ACC112 (cell line): ENCODE measurements around the gene NEB.

Experiments
- H2AFZ ChIP-seq: fragments of 200-600 bp; sonication (generic); one replicate; pipeline ENCODE4 v1.6.0; 2017; ENCODE audit warnings: antibody characterized with exemption, low read length; ENCODE audit not compliant: unreplicated experiment
- H3K27ac ChIP-seq: fragments of 200-600 bp; sonication (generic); 2 replicates; pipeline ENCODE4 v1.5.1; 2014; ENCODE audit warnings: low read depth, mild to moderate bottlenecking, antibody characterized with exemption, low read length, moderate library complexity
- H3K27me3 ChIP-seq: fragments of 200-600 bp; sonication (generic); 2 replicates; pipeline ENCODE4 v1.6.1; 2014; ENCODE audit warnings: mild to moderate bottlenecking, antibody characterized with exemption, low read length, moderate library complexity, mixed read lengths; ENCODE audit not compliant: insufficient read depth
- H3K36me3 ChIP-seq: fragments of 200-600 bp; sonication (generic); 2 replicates; pipeline ENCODE4 v1.6.1; 2016; ENCODE audit warnings: mild to moderate bottlenecking, antibody characterized with exemption, low read length, moderate library complexity, mixed read lengths; ENCODE audit not compliant: insufficient read depth
- H3K4me1 ChIP-seq: fragments of 200-600 bp; sonication (generic); one replicate; pipeline ENCODE4 v1.6.1; 2016; ENCODE audit warnings: low read length, mixed read lengths; ENCODE audit not compliant: insufficient read depth, unreplicated experiment, control insufficient read depth
- H3K4me3 ChIP-seq: fragments of 200-600 bp; sonication (generic); 2 replicates; pipeline ENCODE4 v1.5.1; 2014; ENCODE audit warnings: mild to moderate bottlenecking, low read depth, low read length
- H3K79me2 ChIP-seq: fragments of 200-600 bp; sonication (generic); one replicate; pipeline ENCODE4 v1.6.0; 2016; ENCODE audit warnings: low read length; ENCODE audit not compliant: control insufficient read depth, unreplicated experiment, insufficient read depth

The NEB gene

DNA sequence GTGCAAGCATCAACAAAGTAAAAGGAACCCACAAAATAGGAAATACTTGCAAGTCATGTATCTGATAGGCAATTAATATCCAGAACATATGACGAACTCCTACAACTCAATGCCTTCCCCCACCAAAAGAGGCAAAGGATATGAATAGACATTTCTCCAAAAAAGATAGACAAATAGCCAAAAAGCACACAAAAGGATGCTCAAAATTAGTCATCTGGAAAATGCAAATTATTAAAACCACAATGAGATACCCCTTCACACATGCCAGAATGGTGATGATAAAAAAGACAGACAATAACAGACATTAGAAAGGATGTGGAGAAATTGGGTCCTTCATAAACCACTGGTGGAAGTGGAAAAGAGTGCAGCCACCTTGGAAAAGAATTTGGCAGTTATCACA lies 248.2 kb downstream of the NEB start:
- no peaks in the 10 kb centered on the region for H3K27me3 ChIP-seq
- H3K79me2 ChIP-seq: no peaks in the 10 kb centered on the region
- H3K27ac ChIP-seq: no peak overlapping the region
- H3K4me3 ChIP-seq: no peak overlapping the region
- H2AFZ ChIP-seq: no peak overlapping the region
- no peaks in the 10 kb centered on the region for H3K4me1 ChIP-seq
- H3K36me3 ChIP-seq: no peaks in the 10 kb centered on the region; the same call in 1 of the 2 replicates

DNA sequence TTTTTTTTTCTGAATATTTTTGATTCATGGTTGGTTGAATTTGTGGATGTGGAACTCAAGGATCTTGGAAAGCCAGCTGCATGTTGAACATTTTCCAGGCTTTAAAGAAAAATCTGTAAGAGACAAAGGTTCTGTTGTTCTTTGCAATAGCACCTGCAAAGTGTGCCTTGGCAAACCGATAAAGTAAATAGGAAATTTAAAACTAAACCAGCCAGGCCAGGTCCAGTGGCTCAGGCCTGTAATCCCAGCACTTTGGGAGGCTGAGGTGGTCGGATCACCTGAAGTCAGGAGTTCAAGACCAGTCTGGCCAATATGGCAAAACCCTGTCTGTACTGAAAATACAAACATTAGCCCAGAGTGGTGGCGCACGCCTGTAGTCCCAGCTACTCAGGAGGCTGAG lies 250.2 kb downstream of the NEB start:
- H3K4me1 ChIP-seq: no peaks in the 10 kb centered on the region
- H3K27me3 ChIP-seq: no peaks in the 10 kb centered on the region
- no peak overlapping the region for H2AFZ ChIP-seq
- H3K36me3 ChIP-seq: peaks cover 6% of the 10 kb centered on the region; the same call in 1 of the 2 replicates
- H3K27ac ChIP-seq: no peak overlapping the region
- H3K79me2 ChIP-seq: no peaks in the 10 kb centered on the region
- H3K4me3 ChIP-seq: no peak overlapping the region

DNA sequence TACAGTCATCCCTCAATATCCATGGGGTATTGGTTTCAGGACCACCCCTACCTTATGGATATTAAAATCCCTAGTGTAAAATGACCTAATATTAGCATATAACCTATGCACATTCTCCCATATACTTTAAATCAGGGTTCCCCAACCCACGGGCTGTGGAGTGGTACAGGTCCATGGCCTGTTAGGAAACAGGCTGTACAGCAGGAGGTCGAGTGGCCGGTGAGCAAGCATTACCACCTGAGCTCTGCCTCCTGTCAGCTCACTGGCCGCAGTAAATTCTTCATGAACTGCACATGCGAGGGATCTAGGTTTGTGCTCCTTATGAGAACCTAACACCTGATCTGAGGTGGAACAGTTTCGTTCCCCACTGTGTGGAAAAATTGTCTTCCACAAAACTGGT lies 250.7 kb downstream of the NEB start:
- H3K36me3 ChIP-seq: peaks cover 6% of the 10 kb centered on the region; the same call in 1 of the 2 replicates
- no peaks in the 10 kb centered on the region for H3K27me3 ChIP-seq
- no peaks in the 10 kb centered on the region for H3K79me2 ChIP-seq
- H3K27ac ChIP-seq: no peak overlapping the region
- no peak overlapping the region for H3K4me3 ChIP-seq
- no peak overlapping the region for H2AFZ ChIP-seq
- no peaks in the 10 kb centered on the region for H3K4me1 ChIP-seq

DNA sequence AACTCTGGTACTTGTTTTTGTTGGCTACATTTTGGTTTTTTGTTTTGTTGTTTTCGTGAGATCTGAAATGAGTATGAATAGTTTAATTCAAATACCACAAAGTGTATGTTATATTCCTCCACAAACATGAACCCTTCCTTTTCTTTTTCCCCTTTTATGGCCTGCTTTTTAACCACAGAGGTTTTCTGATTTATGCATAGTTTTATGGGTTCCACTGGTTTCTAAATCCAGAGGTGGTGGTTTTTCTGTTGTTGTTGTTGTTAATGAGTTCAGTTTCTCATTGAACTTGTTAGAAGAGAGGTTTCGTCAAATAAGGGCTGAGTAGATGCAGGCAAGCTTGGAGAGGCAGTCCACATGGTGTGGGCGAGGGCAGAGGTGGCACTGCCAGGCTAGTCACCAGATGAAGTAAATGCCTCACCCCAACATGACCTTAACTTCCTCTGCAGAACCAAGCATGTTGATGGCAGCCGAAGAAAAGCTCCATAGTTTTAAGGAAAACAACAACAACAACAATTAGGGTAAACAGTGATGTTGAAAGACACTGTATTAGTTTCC lies 252.0 kb downstream of the NEB start:
- no peaks in the 10 kb centered on the region for H3K4me1 ChIP-seq
- no peak overlapping the region for H3K27ac ChIP-seq
- peaks cover 6% of the 10 kb centered on the region; the same call in 1 of the 2 replicates for H3K36me3 ChIP-seq
- no peaks in the 10 kb centered on the region for H3K79me2 ChIP-seq
- no peak overlapping the region for H2AFZ ChIP-seq
- no peak overlapping the region for H3K4me3 ChIP-seq
- H3K27me3 ChIP-seq: no peaks in the 10 kb centered on the region

DNA sequence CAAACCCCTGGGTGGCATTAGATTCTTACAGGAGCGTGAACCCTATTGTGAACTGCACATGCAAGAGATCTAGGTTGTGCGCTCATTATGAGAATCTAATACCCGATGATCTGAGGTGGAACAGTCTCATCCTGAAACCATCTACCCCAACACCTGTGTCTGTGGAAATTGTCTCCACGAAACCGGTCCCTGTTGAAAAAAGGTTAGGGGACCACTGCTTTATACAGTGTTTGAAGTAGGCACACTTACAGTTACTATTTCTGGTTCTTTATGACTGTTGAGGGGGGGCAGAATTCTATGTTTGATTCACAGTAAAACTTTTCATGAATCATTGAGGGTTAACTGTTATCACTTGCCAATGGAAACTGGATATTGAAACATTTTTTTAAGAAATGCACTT lies 252.5 kb downstream of the NEB start:
- H2AFZ ChIP-seq: no peak overlapping the region
- H3K27ac ChIP-seq: no peak overlapping the region
- H3K4me1 ChIP-seq: no peaks in the 10 kb centered on the region
- H3K4me3 ChIP-seq: no peak overlapping the region
- no peaks in the 10 kb centered on the region for H3K27me3 ChIP-seq
- peaks cover 8% of the 10 kb centered on the region; the same call in 1 of the 2 replicates for H3K36me3 ChIP-seq
- no peaks in the 10 kb centered on the region for H3K79me2 ChIP-seq

DNA sequence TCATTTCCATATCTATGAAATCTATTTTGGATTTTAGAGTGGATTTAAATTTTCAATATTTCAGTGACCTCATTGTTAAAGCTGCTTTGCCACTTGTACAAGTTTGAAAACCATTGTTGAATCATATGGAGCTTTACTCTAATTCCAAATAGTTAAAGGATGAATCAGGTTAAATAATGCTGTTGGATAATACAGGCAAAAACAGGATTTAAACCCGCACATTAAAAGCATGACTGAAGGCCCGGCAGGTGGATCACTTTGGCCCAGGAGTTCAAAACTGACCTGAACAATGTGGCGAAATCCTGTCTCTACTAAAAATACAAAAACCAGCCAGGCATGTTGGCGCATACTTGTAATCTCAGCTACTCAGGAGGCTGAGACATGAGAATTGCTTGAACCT lies 256.3 kb downstream of the NEB start:
- H3K27ac ChIP-seq: no peak overlapping the region
- no peaks in the 10 kb centered on the region for H3K4me1 ChIP-seq
- H3K36me3 ChIP-seq: peaks cover 30% of the 10 kb centered on the region
- no peaks in the 10 kb centered on the region for H3K79me2 ChIP-seq
- H3K4me3 ChIP-seq: no peak overlapping the region
- H3K27me3 ChIP-seq: no peaks in the 10 kb centered on the region
- H2AFZ ChIP-seq: no peak overlapping the region

DNA sequence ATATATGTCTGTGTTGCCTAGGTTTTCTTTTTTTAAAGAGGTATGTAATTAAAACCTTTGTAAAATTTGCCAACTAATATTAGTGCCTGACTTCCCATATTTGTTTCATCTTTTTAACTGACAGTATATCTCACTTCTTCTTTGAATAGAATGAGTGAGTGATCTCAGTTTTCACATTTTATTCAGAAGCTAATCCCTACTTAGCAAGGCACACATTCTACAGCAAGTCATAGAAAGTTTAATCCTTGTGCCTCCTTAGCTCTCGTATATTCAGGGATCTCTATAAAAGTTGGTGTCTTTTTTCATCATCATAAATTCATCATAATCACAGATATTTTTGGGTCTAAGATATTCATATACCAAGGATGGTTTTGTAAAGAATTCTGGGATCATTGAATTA lies 258.0 kb downstream of the NEB start:
- no peak overlapping the region for H3K27ac ChIP-seq
- H3K4me1 ChIP-seq: no peaks in the 10 kb centered on the region
- peaks cover 30% of the 10 kb centered on the region for H3K36me3 ChIP-seq
- no peak overlapping the region for H2AFZ ChIP-seq
- H3K79me2 ChIP-seq: no peaks in the 10 kb centered on the region
- H3K4me3 ChIP-seq: no peak overlapping the region
- H3K27me3 ChIP-seq: no peaks in the 10 kb centered on the region

DNA sequence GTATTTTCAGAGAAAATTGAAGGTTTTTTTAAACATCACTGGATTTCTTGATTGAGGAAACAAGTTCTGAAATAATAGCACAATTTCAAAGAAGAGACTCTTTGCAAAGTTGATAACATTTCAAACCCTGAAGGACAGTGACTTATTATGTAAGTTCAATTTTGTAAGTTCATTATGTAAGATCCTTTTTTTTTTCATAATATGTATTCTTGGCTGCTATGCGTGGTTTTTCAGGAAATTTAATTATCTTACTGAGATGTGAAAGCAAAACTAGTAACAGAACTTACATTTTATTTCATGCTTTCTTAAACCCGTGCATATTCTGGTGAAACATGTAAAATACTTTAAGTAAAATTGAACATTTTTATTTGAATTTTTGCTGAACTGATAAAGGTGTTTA lies 259.2 kb downstream of the NEB start:
- H3K4me3 ChIP-seq: no peak overlapping the region
- H3K36me3 ChIP-seq: peaks cover 38% of the 10 kb centered on the region
- H2AFZ ChIP-seq: no peak overlapping the region
- H3K27ac ChIP-seq: no peak overlapping the region
- H3K4me1 ChIP-seq: no peaks in the 10 kb centered on the region
- no peaks in the 10 kb centered on the region for H3K27me3 ChIP-seq
- peaks cover 3% of the 10 kb centered on the region for H3K79me2 ChIP-seq

DNA sequence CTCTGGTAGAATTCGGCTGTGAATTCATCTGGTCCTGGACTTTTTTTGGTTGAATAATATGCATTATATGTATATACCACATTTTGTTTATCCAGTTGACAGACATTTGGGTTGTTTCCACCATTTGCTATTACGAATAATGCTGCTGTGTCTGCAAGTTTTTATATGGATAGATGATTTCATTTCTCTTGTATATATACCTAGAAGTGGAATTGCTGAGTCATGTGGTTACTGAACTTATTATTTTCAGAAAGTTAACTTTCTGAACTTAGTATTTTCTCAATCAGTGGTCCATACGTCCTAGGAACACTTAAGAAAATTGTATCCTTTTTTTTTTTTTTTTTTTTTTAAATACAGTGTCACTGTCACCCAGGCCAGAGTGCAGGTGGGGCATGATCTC lies 261.3 kb downstream of the NEB start:
- no peaks in the 10 kb centered on the region for H3K4me1 ChIP-seq
- no peaks in the 10 kb centered on the region for H3K27me3 ChIP-seq
- no peak overlapping the region for H2AFZ ChIP-seq
- H3K79me2 ChIP-seq: peaks cover 3% of the 10 kb centered on the region
- H3K27ac ChIP-seq: no peak overlapping the region
- peaks cover 56% of the 10 kb centered on the region for H3K36me3 ChIP-seq
- no peak overlapping the region for H3K4me3 ChIP-seq

DNA sequence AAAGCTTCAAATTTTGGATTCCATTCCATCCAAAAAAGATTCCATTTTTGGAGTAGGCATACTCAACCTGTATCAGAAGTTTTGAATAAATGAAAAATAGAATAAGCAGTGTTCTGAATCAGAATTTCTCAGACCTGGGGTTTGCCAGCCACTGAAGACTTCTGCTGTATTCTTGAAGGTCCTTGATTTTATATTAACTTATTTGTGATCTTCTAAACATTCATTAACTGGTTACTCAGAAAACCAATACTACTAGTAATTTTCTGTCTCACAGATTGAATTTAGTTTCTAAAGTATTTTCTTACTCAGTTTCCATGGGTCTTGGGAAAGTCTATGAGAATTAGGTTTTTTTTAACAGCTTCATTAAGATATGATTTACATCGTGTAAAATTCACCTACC lies 263.7 kb downstream of the NEB start:
- Histone ChIP-seq H3K27me3 (no peaks in the 10 kb centered on the region), H3K4me3 (no peak overlapping the region), H3K4me1 (no peaks in the 10 kb centered on the region), H2AFZ (no peak overlapping the region), H3K79me2 (peaks cover 3% of the 10 kb centered on the region), H3K27ac (no peak overlapping the region), H3K36me3 (peaks cover 67% of the 10 kb centered on the region)

DNA sequence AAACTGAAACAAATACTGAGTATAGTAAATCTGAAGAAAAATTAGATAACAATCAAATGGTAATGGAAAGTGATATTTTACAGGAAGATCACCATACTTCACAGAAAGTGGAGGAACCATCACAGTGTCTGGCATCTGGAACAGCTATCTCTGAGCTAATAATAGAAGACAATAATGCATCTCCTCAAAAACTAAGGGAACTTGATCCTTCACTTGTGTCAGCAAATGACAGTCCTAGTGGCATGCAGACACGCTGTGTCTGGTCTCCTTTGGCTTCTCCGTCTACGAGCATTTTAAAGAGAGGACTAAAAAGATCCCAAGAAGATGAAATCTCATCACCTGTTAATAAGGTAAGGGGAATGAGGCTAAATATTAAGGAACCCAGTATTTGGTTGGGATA lies 268.5 kb downstream of the NEB start:
- no peak overlapping the region for H2AFZ ChIP-seq
- peaks cover 79% of the 10 kb centered on the region for H3K36me3 ChIP-seq
- H3K27me3 ChIP-seq: no peaks in the 10 kb centered on the region
- no peak overlapping the region for H3K27ac ChIP-seq
- peaks cover 3% of the 10 kb centered on the region for H3K79me2 ChIP-seq
- no peaks in the 10 kb centered on the region for H3K4me1 ChIP-seq
- H3K4me3 ChIP-seq: no peak overlapping the region
